Smooth muscle cell (in vitro differentiated cells): ENCODE data around the gene GPC5. TPM values are rescaled to one million over a fixed set of nuclear protein-coding genes. Genes with fewer than 3 reads are reported as not detected.
"Not testable (repeated sequence)": the region's sequence is repeated elsewhere in the genome, so short reads cannot be mapped to it uniquely, and the experiment has no call there.

Source experiments
- DNase-seq: peaks from one replicate; lab custom pipeline; 2025; ENCODE audit not compliant: unreplicated experiment; lab: John Stamatoyannopoulos, UW
- H2AFZ ChIP-seq: fragments of 200-600 bp; sonication (generic); 2 replicates; pipeline ENCODE4 v1.6.0; 2016; ENCODE audit warnings: antibody characterized with exemption, low read depth, mild to moderate bottlenecking
- H3F3A ChIP-seq: fragments of 200-600 bp; sonication (generic); 2 replicates; pipeline ENCODE4 v1.6.0; 2017; ENCODE audit warnings: antibody characterized with exemption, low read depth
- H3K27ac ChIP-seq: fragments of 200-600 bp; sonication (generic); 2 replicates; pipeline ENCODE4 v1.5.1; 2016; ENCODE audit warnings: low read depth, mild to moderate bottlenecking
- H3K27me3 ChIP-seq: fragments of 200-600 bp; sonication (generic); 2 replicates; pipeline ENCODE4 v1.6.1; 2016; ENCODE audit warnings: low read depth, mild to moderate bottlenecking
- H3K36me3 ChIP-seq: fragments of 200-600 bp; sonication (generic); 2 replicates; pipeline ENCODE4 v1.5.1; 2016; ENCODE audit warnings: low read depth
- H3K4me1 ChIP-seq: fragments of 200-600 bp; sonication (generic); 2 replicates; pipeline ENCODE4 v1.5.1; 2016; ENCODE audit warnings: low read depth
- H3K4me2 ChIP-seq: fragments of 200-600 bp; sonication (generic); 2 replicates; pipeline ENCODE4 v1.6.0; 2016; ENCODE audit warnings: mild to moderate bottlenecking
- H3K4me3 ChIP-seq: fragments of 200-600 bp; sonication (generic); 2 replicates; pipeline ENCODE4 v1.5.1; 2016; ENCODE audit warnings: mild to moderate bottlenecking
- H3K79me2 ChIP-seq: fragments of 200-600 bp; sonication (generic); 2 replicates; pipeline ENCODE4 v1.6.0; 2016; ENCODE audit warnings: low read depth, mild to moderate bottlenecking
- H3K9ac ChIP-seq: fragments of 200-600 bp; sonication (generic); 2 replicates; pipeline ENCODE4 v1.6.0; 2016; ENCODE audit warnings: low read depth
- H3K9me3 ChIP-seq: fragments of 200-600 bp; sonication (generic); replicated peaks from 2 replicates; pipeline ENCODE4 v1.5.1; 2016; ENCODE audit warnings: low read depth
- H4K20me1 ChIP-seq: fragments of 200-600 bp; sonication (generic); 2 replicates; pipeline ENCODE4 v1.6.0; 2016; ENCODE audit warnings: low read depth
- WGBS: methylation state at CpG from one replicate; pipeline ENCODE4 v1.1.7; 2016; ENCODE audit warnings: low lambda C conversion rate; 5-methylcytosine and 5-hydroxymethylcytosine counted together
- polyA plus RNA-seq: library from polyadenylated mRNA; unstranded; fragments of >200 nt; fragmentation: Nextera tagmentation; extraction: Ambion mirVana; gene quantifications from 2 replicates; pipeline ENCODE4 v1.2.1, GENCODE V29; 2016
- total RNA-seq: library from RNA; depleted of rRNA; stranded (reverse); fragments of >200 nt; gene quantifications from 2 replicates; pipeline ENCODE4 v1.2.3, GENCODE V29; 2014
- TF ChIP-seq, protein P1 (sequence below): fragments of 200-600 bp; sonication (generic); IDR thresholded peaks from 2 replicates; pipeline ENCODE4 v1.5.1; 2017; ENCODE audit warnings: borderline replicate concordance, mild to moderate bottlenecking, antibody characterized with exemption; ENCODE audit not compliant: insufficient read depth, poor library complexity, severe bottlenecking

GPC5 gene
- total and polyA plus RNA-seq, 2 experiments from 2014 or later: 0.99 to 1.0 TPM

DNA sequence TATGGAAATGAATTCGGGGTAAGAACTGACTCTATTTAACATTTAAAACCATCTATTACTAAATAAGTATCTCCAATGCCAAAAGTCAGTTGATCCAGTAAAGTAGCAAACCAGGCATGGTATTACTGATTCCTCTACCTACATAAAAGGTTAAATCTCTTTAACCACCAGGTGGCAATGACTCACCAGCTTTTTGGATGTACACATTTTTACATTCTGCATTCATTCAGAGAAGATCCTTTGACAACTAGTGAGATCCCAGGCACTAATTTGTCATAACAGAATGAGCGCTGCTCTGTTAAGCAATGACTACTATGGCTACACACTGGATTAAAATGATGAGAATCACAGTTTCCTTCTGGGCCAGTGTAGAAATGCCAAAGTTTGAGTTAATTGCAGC, 1498.4 kb downstream of the GPC5 start:
- WGBS: 52% methylated on average over 2 of the region's 2 CpGs
- H3K4me2 ChIP-seq: no peak overlapping the region
- DNase-seq: no peak
- H3K27me3 ChIP-seq: no peaks in the 10 kb centered on the region
- H3K9me3 ChIP-seq: no peaks in the 10 kb centered on the region
- H4K20me1 ChIP-seq: no peaks in the 10 kb centered on the region
- no peaks in the 10 kb centered on the region for H3K79me2 ChIP-seq
- no peak overlapping the region for H2AFZ ChIP-seq
- TF ChIP-seq, protein P1, sequence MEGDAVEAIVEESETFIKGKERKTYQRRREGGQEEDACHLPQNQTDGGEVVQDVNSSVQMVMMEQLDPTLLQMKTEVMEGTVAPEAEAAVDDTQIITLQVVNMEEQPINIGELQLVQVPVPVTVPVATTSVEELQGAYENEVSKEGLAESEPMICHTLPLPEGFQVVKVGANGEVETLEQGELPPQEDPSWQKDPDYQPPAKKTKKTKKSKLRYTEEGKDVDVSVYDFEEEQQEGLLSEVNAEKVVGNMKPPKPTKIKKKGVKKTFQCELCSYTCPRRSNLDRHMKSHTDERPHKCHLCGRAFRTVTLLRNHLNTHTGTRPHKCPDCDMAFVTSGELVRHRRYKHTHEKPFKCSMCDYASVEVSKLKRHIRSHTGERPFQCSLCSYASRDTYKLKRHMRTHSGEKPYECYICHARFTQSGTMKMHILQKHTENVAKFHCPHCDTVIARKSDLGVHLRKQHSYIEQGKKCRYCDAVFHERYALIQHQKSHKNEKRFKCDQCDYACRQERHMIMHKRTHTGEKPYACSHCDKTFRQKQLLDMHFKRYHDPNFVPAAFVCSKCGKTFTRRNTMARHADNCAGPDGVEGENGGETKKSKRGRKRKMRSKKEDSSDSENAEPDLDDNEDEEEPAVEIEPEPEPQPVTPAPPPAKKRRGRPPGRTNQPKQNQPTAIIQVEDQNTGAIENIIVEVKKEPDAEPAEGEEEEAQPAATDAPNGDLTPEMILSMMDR: peak; percentile 11
- no peak overlapping the region for H3K4me3 ChIP-seq
- H3K27ac ChIP-seq: no peak overlapping the region
- H3K4me1 ChIP-seq: no peaks in the 10 kb centered on the region
- H3K36me3 ChIP-seq: no peaks in the 10 kb centered on the region
- no peak overlapping the region for H3K9ac ChIP-seq
- no peaks in the 10 kb centered on the region for H3F3A ChIP-seq

DNA sequence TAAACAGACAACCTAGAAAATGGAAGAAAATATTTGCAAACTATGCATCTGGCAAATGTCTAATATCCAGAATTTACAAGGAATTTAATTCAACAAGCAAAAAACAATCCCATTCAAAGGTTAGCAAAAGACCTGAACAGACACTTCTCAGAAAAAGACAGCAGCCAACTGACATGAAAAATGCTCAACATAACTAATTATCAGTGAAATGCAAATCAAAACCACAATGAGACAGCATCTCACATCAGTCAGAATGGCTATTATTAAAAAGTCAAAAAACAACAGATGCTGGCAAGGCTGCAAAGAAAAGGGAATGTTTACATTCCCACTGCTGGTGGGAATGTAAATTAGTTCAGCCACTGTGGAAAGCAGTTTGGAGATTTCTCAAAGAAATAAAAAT, 1500.5 kb downstream of the GPC5 start:
- not testable (repeated sequence) for DNase-seq, H3F3A ChIP-seq, H3K27me3 ChIP-seq, H3K4me2 ChIP-seq, H3K4me1 ChIP-seq, H3K79me2 ChIP-seq, H3K36me3 ChIP-seq, H3K9ac ChIP-seq, H3K4me3 ChIP-seq, H2AFZ ChIP-seq, H4K20me1 ChIP-seq, H3K9me3 ChIP-seq, H3K27ac ChIP-seq

DNA sequence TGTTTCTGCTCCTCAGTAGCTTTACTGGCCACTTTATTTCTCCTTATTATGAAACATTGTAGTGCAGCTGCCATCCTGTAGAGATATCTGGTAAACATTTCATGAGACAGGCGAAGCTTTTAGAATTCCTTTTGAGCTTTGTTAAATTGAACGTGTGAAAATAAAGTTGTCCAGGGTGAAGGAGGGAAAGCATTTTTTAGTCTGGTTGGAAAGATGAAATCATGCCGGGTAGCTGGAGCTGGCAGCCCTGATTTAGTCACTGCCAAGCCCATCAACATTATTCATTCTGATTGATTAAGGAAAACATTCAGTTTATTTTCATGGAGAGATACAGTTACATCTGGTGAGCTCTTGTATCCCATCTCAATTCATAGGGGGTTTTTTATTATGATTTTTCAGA, 1502.0 kb downstream of the GPC5 start:
- Histone ChIP-seq H3K4me3 (no peak overlapping the region), H4K20me1 (no peaks in the 10 kb centered on the region), H3K27me3 (no peaks in the 10 kb centered on the region), H3K36me3 (no peaks in the 10 kb centered on the region), H2AFZ (peak overlapping the region; percentile 78), H3F3A (no peaks in the 10 kb centered on the region), H3K79me2 (no peaks in the 10 kb centered on the region), H3K27ac (no peak overlapping the region), H3K4me1 (no peaks in the 10 kb centered on the region), H3K9me3 (no peaks in the 10 kb centered on the region), H3K4me2 (peak overlapping the region; percentile 37), H3K9ac (no peak overlapping the region)
- TF ChIP-seq, protein P1: no peak
- 45% methylated on average over 3 of the region's 3 CpGs for WGBS
- no peak for DNase-seq

DNA sequence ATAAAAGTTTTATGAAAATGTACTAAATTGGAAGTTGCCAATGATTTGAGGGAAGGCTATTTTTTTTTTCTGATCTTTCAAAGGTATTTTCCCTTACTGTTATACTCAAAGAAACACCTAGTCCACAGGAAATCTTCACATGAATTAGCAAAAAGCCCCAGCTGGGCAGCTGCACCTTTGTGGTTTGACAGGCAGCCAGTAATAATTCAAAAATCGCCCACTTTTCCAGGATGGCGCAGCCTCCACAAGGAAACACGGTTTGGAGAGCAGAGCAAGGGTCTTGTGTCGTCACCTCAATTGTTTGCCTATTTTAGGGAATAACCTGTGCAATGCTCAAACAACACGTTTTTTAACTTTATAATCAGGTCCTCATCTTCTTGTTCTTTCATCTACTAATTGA, 1503.3 kb downstream of the GPC5 start:
- no peak overlapping the region for H3K4me3 ChIP-seq
- DNase-seq: no peak
- WGBS: 78% methylated on average over 5 of the region's 5 CpGs

More for the DNA sequence above, 1503.3 kb downstream of the GPC5 start:
- no peak overlapping the region for H3K4me2 ChIP-seq
- no peaks in the 10 kb centered on the region for H3K4me1 ChIP-seq
- no peaks in the 10 kb centered on the region for H3F3A ChIP-seq
- peaks cover 3% of the 10 kb centered on the region for H3K36me3 ChIP-seq
- H3K9me3 ChIP-seq: peaks cover 4% of the 10 kb centered on the region
- H3K79me2 ChIP-seq: no peaks in the 10 kb centered on the region
- H4K20me1 ChIP-seq: no peaks in the 10 kb centered on the region
- H3K27me3 ChIP-seq: no peaks in the 10 kb centered on the region
- H3K27ac ChIP-seq: no peak overlapping the region
- TF ChIP-seq, protein P1: no peak
- no peak overlapping the region for H2AFZ ChIP-seq
- no peak overlapping the region for H3K9ac ChIP-seq
